HG03175 (cell line): ENCODE data around the gene EBI3.
"Not testable (repeated sequence)": the region's sequence is repeated elsewhere in the genome, so short reads cannot be mapped to it uniquely, and the experiment has no call there.

Source experiments
- ATAC-seq: cut with Tn5 transposase; IDR thresholded peaks from one replicate; pipeline ENCODE4 v1.9.1; 2021; ENCODE audit warnings: mild to moderate bottlenecking, moderate library complexity; ENCODE audit not compliant: unreplicated experiment

EBI3 gene

GRCh38 chr19:4199699-4200293, 29.5 kb upstream of the EBI3 start:
- ATAC-seq: no peak

GRCh38 chr19:4200940-4201542, 28.3 kb upstream of the EBI3 start:
- no peak for ATAC-seq

- no peak for ATAC-seq
Observed at GRCh38 chr19:4201798-4202197, 27.5 kb upstream of the EBI3 start.

GRCh38 chr19:4206818-4207484, 22.4 kb upstream of the EBI3 start:
- ATAC-seq: no peak

GRCh38 chr19:4208385-4209094, 20.8 kb upstream of the EBI3 start:
- no peak for ATAC-seq

GRCh38 chr19:4210166-4210731, 19.1 kb upstream of the EBI3 start:
- ATAC-seq: no peak

- ATAC-seq: no peak
Observed at GRCh38 chr19:4213116-4213515, 16.2 kb upstream of the EBI3 start.

- no peak for ATAC-seq
Observed at GRCh38 chr19:4215807-4216206, 13.5 kb upstream of the EBI3 start.

GRCh38 chr19:4216846-4217245, 12.5 kb upstream of the EBI3 start:
- ATAC-seq: no peak

- ATAC-seq: no peak
Observed at GRCh38 chr19:4217429-4218264, 11.7 kb upstream of the EBI3 start.

GRCh38 chr19:4218523-4218922, 10.8 kb upstream of the EBI3 start:
- not testable (repeated sequence) for ATAC-seq

- no peak for ATAC-seq
Observed at GRCh38 chr19:4220188-4220587, 9.1 kb upstream of the EBI3 start.

GRCh38 chr19:4224470-4224869, 4.9 kb upstream of the EBI3 start:
- no peak for ATAC-seq

- ATAC-seq: no peak
Observed at GRCh38 chr19:4225885-4226284, 3.4 kb upstream of the EBI3 start.

GRCh38 chr19:4227771-4228170, 1.6 kb upstream of the EBI3 start:
- ATAC-seq: no peak

- no peak for ATAC-seq
Observed at GRCh38 chr19:4228765-4229178, 551 bp upstream of the EBI3 start.

- not testable (repeated sequence) for ATAC-seq
Observed at GRCh38 chr19:4230237-4230636, 914 bp downstream of the EBI3 start.

GRCh38 chr19:4231521-4231920, 2.2 kb downstream of the EBI3 start:
- ATAC-seq: not testable (repeated sequence)

GRCh38 chr19:4232139-4232538, 2.8 kb downstream of the EBI3 start:
- ATAC-seq: not testable (repeated sequence)

GRCh38 chr19:4232614-4233281, 3.4 kb downstream of the EBI3 start:
- ATAC-seq: no peak
